SK-N-SH treated with all-trans-retinoic acid at 6 μM for 48 hours (cell line): Measurements from ENCODE around the gene TGIF2.
"Not testable (repeated sequence)": the region's sequence is repeated elsewhere in the genome, so short reads cannot be mapped to it uniquely, and the experiment has no call there.

Source experiments
- ESRRG ChIP-seq: fragments of 250-450 bp; sonication (Bioruptor Pico); IDR thresholded peaks from 2 replicates; pipeline ENCODE4 v1.6.1; 2021; ENCODE audit warnings: mild to moderate bottlenecking
- ZNF565 ChIP-seq: fragments of 450-650 bp; formaldehyde crosslinking; conservative IDR thresholded peaks from 2 replicates; pipeline ENCODE4 v1.5.0; 2020; ENCODE audit warnings: low read depth, mild to moderate bottlenecking, moderate library complexity

- TF ChIP-seq ESRRG (CRISPR knock-in tag); ZNF565: not testable (repeated sequence)
These were observed 8.7 kb upstream of the TGIF2 start for GRCh38 chr20:36564726-36565121.
